Left kidney (tissue), 2 donors: Measurements from ENCODE around the gene S100A6. TPM values are rescaled to one million over a fixed set of nuclear protein-coding genes. Genes with fewer than 3 reads are reported as not detected.
A peak's percentile ranks its signal among the peaks of the same experiment; 100 is the strongest.
"Not testable (repeated sequence)": the region's sequence is repeated elsewhere in the genome, so short reads cannot be mapped to it uniquely, and the experiment has no call there.

Experiments
- DNase-seq: peaks from one replicate; pipeline ENCODE4 v3.0.0-alpha.2; 2013
- polyA plus RNA-seq: library from polyadenylated mRNA; unstranded; fragments of 120-200 nt; gene quantifications from one replicate; pipeline ENCODE4 v1.2.1, GENCODE V29; 2013; ENCODE audit not compliant: insufficient read length

The S100A6 gene
- polyA plus RNA-seq, 1 donor: 182 TPM

GRCh38 chr1:153534226-153534924, 1.4 kb downstream of the S100A6 start:
- no peak for DNase-seq

GRCh38 chr1:153533689-153534201, 2.0 kb downstream of the S100A6 start:
- DNase-seq: no peak

- DNase-seq: peak; percentile 86
Measured at GRCh38 chr1:153532769-153533599, 2.8 kb downstream of the S100A6 start.

GRCh38 chr1:153532181-153532580, 3.6 kb downstream of the S100A6 start:
- no peak for DNase-seq

- DNase-seq: no peak
Measured at GRCh38 chr1:153531638-153532037, 4.2 kb downstream of the S100A6 start.

GRCh38 chr1:153527683-153528040, 8.1 kb downstream of the S100A6 start:
- no peak for DNase-seq

- DNase-seq: no peak
Measured at GRCh38 chr1:153527023-153527682, 8.6 kb downstream of the S100A6 start.

- DNase-seq: no peak
Measured at GRCh38 chr1:153526132-153526543, 9.7 kb downstream of the S100A6 start.

- DNase-seq: no peak
Measured at GRCh38 chr1:153525088-153525728, 10.6 kb downstream of the S100A6 start.

- DNase-seq: not testable (repeated sequence)
Measured at GRCh38 chr1:153522353-153523048, 13.3 kb downstream of the S100A6 start.

GRCh38 chr1:153521808-153522207, 14.0 kb downstream of the S100A6 start:
- DNase-seq: not testable (repeated sequence)

- DNase-seq: no peak
Measured at GRCh38 chr1:153520818-153521476, 14.8 kb downstream of the S100A6 start.

- DNase-seq: not testable (repeated sequence)
Measured at GRCh38 chr1:153520137-153520691, 15.6 kb downstream of the S100A6 start.

- no peak for DNase-seq
Measured at GRCh38 chr1:153519242-153519641, 16.5 kb downstream of the S100A6 start.

- no peak for DNase-seq
Measured at GRCh38 chr1:153515504-153516394, 20.0 kb downstream of the S100A6 start.

- DNase-seq: no peak
Measured at GRCh38 chr1:153513666-153514065, 22.1 kb downstream of the S100A6 start.

GRCh38 chr1:153513023-153513422, 22.8 kb downstream of the S100A6 start:
- DNase-seq: no peak

GRCh38 chr1:153510984-153511410, 24.8 kb downstream of the S100A6 start:
- DNase-seq: peak; percentile 76

- no peak for DNase-seq
Measured at GRCh38 chr1:153509729-153510354, 25.9 kb downstream of the S100A6 start.
